K562 (cell line): Measurements from ENCODE around the gene KIF20A. TPM values are rescaled to one million over a fixed set of nuclear protein-coding genes. Genes with fewer than 3 reads are reported as not detected.
A peak's percentile ranks its signal among the peaks of the same experiment; 100 is the strongest.

Experiments
- ATAC-seq: fragments of 200-7000 bp; cut with Tn5 transposase; 3 replicates; pipeline ENCODE4 v1.9.1; 2020; ENCODE audit warnings: moderate library complexity
- BruUV-seq: library from RNA; stranded (reverse); fragments of 400-500 nt; replicated peaks from 2 replicates; lab custom pipeline; 2021; lab: Mats Ljungman, UMichigan
- CTCF ChIA-PET: fragments of 300-600 bp; formaldehyde crosslinking; extraction: SDS; loops from one replicate; lab custom pipeline; 2021; ENCODE audit warnings: low intra/inter-chr PET ratio; lab: Yijun Ruan, JAX
- POLR2A ChIA-PET: fragments of 300-600, 350-650 bp; sonication (Branson Sonifier 250); formaldehyde crosslinking; extraction: SDS; loops from one replicate; lab custom pipeline; 2021; ENCODE audit warnings: antibody characterized with exemption, inconsistent platforms; lab: Yijun Ruan, JAX
- DNase-seq, 4 experiments: peaks; one replicate each; pipeline versions ENCODE4 v3.0.0 to v3.0.0-alpha.2; 2011 to 2018; ENCODE audit warnings: low spot score in 3 of 4, mixed read lengths in 3 of 4; ENCODE audit errors: extremely low read depth in 1 of 4
- FAIRE-seq: peaks from 2 replicates; lab custom pipeline; 2011; peaks lifted over from hg19 to GRCh38; lab: Jason Lieb, UNC
- H2AFZ ChIP-seq: 2 replicates; pipeline ENCODE4 v1.6.0; 2011; ENCODE audit warnings: low read depth, low read length, control low read depth, inconsistent platforms
- H3K27ac ChIP-seq: fragments of 200-600 bp; 3 replicates; pipeline ENCODE4 v1.8.0; 2011; ENCODE audit warnings: low read depth, mild to moderate bottlenecking, control low read depth, inconsistent platforms, low read length, moderate library complexity, mixed read lengths; ENCODE audit errors: extremely low read depth
- H3K27me3 ChIP-seq, 2 experiments: fragments of 300-600 bp in 1 of 2; 2 replicates in 1 of 2; 3 replicates in 1 of 2; pipeline versions ENCODE4 v1.6.0 to v1.8.0; 2011; ENCODE audit warnings: inconsistent platforms in 2 of 2, low read length in 2 of 2, mild to moderate bottlenecking in 1 of 2, mixed read lengths in 1 of 2, moderate library complexity in 1 of 2; ENCODE audit not compliant: control insufficient read depth in 2 of 2, insufficient read depth in 2 of 2
- H3K36me3 ChIP-seq: fragments of 300-600 bp; 3 replicates; pipeline ENCODE4 v1.8.0; 2011; ENCODE audit warnings: mild to moderate bottlenecking, low read length, inconsistent platforms; ENCODE audit not compliant: control insufficient read depth, insufficient read depth
- H3K4me1 ChIP-seq, 2 experiments: fragments of 200-600 bp in 1 of 2; replicated peaks in 1 of 2; 2 replicates in 1 of 2; 3 replicates in 1 of 2; pipeline versions ENCODE4 v1.5.1 to v1.8.0; 2011; ENCODE audit warnings: inconsistent platforms in 2 of 2, low read length in 2 of 2, mild to moderate bottlenecking in 1 of 2, mixed read lengths in 1 of 2, moderate library complexity in 1 of 2; ENCODE audit not compliant: control insufficient read depth in 2 of 2, insufficient read depth in 2 of 2
- H3K4me2 ChIP-seq: 2 replicates; pipeline ENCODE4 v1.6.1; 2011; ENCODE audit warnings: low read length, control low read depth, inconsistent platforms, mixed read lengths; ENCODE audit not compliant: insufficient read depth
- H3K4me3 ChIP-seq: fragments of 200-600 bp; sonication (generic), shearing (Covaris generic); 2 replicates; pipeline ENCODE4 v1.5.1; 2016; ENCODE audit warnings: control low read depth, inconsistent platforms
- H3K79me2 ChIP-seq: fragments of 200-600 bp; 3 replicates; pipeline ENCODE4 v1.8.0; 2011; ENCODE audit warnings: low read length, inconsistent platforms; ENCODE audit not compliant: control insufficient read depth, insufficient read depth
- H3K9ac ChIP-seq, 2 experiments: 2 replicates each; pipeline versions ENCODE4 v1.6.0 to v1.6.1; 2011; ENCODE audit warnings: low read depth in 2 of 2, low read length in 2 of 2, control low read depth in 1 of 2, inconsistent platforms in 1 of 2, mild to moderate bottlenecking in 1 of 2, mixed read lengths in 1 of 2; ENCODE audit not compliant: insufficient read depth in 1 of 2
- H3K9me1 ChIP-seq: one replicate; pipeline ENCODE4 v1.6.0; 2011; ENCODE audit warnings: inconsistent platforms, mild to moderate bottlenecking, low read length, moderate library complexity; ENCODE audit not compliant: control insufficient read depth, insufficient read depth
- H3K9me3 ChIP-seq: replicated peaks from 2 replicates; pipeline ENCODE4 v1.5.1; 2011; ENCODE audit warnings: low read depth, low read length, inconsistent platforms; ENCODE audit not compliant: control insufficient read depth, insufficient read depth
- H4K20me1 ChIP-seq: replicated peaks from 2 replicates; pipeline ENCODE4 v1.6.1; 2011; ENCODE audit warnings: low read length, inconsistent platforms, mixed read lengths; ENCODE audit not compliant: control insufficient read depth, insufficient read depth
- CBX3 ChIP-seq, 2 experiments: IDR thresholded peaks; 1 replicate in 1 of 2; 2 replicates in 1 of 2; pipeline ENCODE4 v1.6.1; 2012; ENCODE audit warnings: inconsistent platforms in 2 of 2, low read length in 2 of 2, borderline replicate concordance in 1 of 2, control low read depth in 1 of 2
- CBX8 ChIP-seq: fragments of 200-600 bp; sonication (generic); IDR thresholded peaks from 2 replicates; pipeline ENCODE4 v1.6.1; 2012; ENCODE audit warnings: borderline replicate concordance, mixed run types, low read depth, mild to moderate bottlenecking, moderate library complexity, mixed read lengths, low read length, control low read depth, inconsistent platforms; ENCODE audit not compliant: poor library complexity, severe bottlenecking; ENCODE audit errors: extremely low read depth
- KDM1A ChIP-seq, 2 experiments: fragments of 450-650 bp; IDR thresholded peaks; 2 replicates each; pipeline ENCODE4 v1.6.1; 2016; ENCODE audit warnings: mild to moderate bottlenecking in 2 of 2
- KDM4B ChIP-seq, 2 experiments: fragments of 450-650 bp in 1 of 2; sonication (generic) in 1 of 2; IDR thresholded peaks; 2 replicates each; pipeline ENCODE4 v1.6.1; 2016 to 2017; ENCODE audit warnings: borderline replicate concordance in 2 of 2, antibody characterized with exemption in 1 of 2, low read depth in 1 of 2, mild to moderate bottlenecking in 1 of 2
- KLF6 ChIP-seq: fragments of 250-450 bp; sonication (Bioruptor Pico); IDR thresholded peaks from 2 replicates; pipeline ENCODE4 v1.4.0; 2020; ENCODE audit warnings: mild to moderate bottlenecking, moderate library complexity, borderline replicate concordance
- MYNN ChIP-seq, 2 experiments: sonication (generic); formaldehyde crosslinking in 1 of 2; IDR thresholded peaks; 2 replicates each; pipeline versions ENCODE4 v1.5.0 to v1.6.1; 2016 to 2020; ENCODE audit warnings: antibody characterized with exemption in 1 of 2, missing genetic modification reagents in 1 of 2
- NR4A1 ChIP-seq, 2 experiments: fragments of 250-450 bp in 1 of 2; fragments of 450-650 bp in 1 of 2; sonication (Bioruptor Pico) in 1 of 2; IDR thresholded peaks; 2 replicates each; pipeline versions ENCODE4 v1.4.0 to v1.6.1; 2016 to 2020; ENCODE audit warnings: mild to moderate bottlenecking in 2 of 2, missing compliant biosample characterization in 1 of 2, missing genetic modification characterization in 1 of 2, moderate library complexity in 1 of 2
- SMARCB1 ChIP-seq: IDR thresholded peaks from 2 replicates; pipeline ENCODE4 v1.6.1; 2011; ENCODE audit warnings: improper control_type of control experiment, low read depth; ENCODE audit not compliant: insufficient read length
- ZNF143 ChIP-seq: sonication (generic); formaldehyde crosslinking; IDR thresholded peaks from 2 replicates; pipeline ENCODE4 v1.9.0; 2022; ENCODE audit warnings: mild to moderate bottlenecking, missing genetic modification reagents
- ZNF57 ChIP-seq: fragments of 450-650 bp; formaldehyde crosslinking; IDR thresholded peaks from 2 replicates; pipeline ENCODE4 v1.4.0; 2020; ENCODE audit warnings: mild to moderate bottlenecking, moderate library complexity
- WGBS: fragments of 100-300 bp; shearing (Covaris generic); methylation state at CpG from one replicate; pipeline ENCODE4 v1.1.6; 2016; ENCODE audit warnings: low coverage, mixed read lengths; ENCODE audit not compliant: insufficient coverage; ENCODE audit errors: missing lambda C conversion rate; 5-methylcytosine and 5-hydroxymethylcytosine counted together
- in situ Hi-C: fragments of 300-500 bp; cut with MboI; formaldehyde crosslinking; loops from 4 replicates; pipeline ENCODE4 v1.15.0; 2018; ENCODE audit warnings: inconsistent platforms, mixed read lengths
- intact Hi-C: fragments of 100-400 bp; cut with micrococcal nuclease; formaldehyde crosslinking; loops from 2 replicates; pipeline ENCODE4 v1.14.2; 2022
- polyA plus RNA-seq, 8 experiments: library from polyadenylated mRNA; depleted of rRNA in 4 of 8; stranded (reverse) in 5 of 8; unstranded in 3 of 8; fragments of >200 nt; fragmentation: Nextera tagmentation in 2 of 8; fragmentation: Illumina TruSeq in 1 of 8; extraction: Ambion mirVana in 2 of 8; extraction: Trizol in 1 of 8; gene quantifications; 2 replicates each; pipeline versions ENCODE4 v1.2.1 to v1.2.3, GENCODE V29; 2011 to 2014; ENCODE audit warnings: inconsistent platforms in 1 of 8, missing spikeins in 1 of 8
- total RNA-seq, 7 experiments: library from RNA; depleted of rRNA in 6 of 7; stranded (reverse); fragments of >200 nt in 6 of 7; fragmentation: Illumina TruSeq in 2 of 7; extraction: Trizol in 2 of 7; gene quantifications; 2 replicates each; pipeline versions ENCODE4 v1.2.1 to v1.2.3, GENCODE V29; 2011 to 2021; ENCODE audit warnings: low replicate concordance in 1 of 7
- TF ChIP-seq, protein P1 (sequence below): fragments of 250-450 bp; sonication (Bioruptor Pico); IDR thresholded peaks from 2 replicates; pipeline ENCODE4 v1.4.0; 2020; ENCODE audit warnings: mild to moderate bottlenecking, moderate library complexity
- TF ChIP-seq, protein P2 (sequence below): sonication (generic); formaldehyde crosslinking; IDR thresholded peaks from 2 replicates; pipeline ENCODE4 v1.8.1; 2022; ENCODE audit warnings: missing genetic modification reagents

Gene KIF20A
- total and polyA plus RNA-seq, 9 of the 15 experiments (the other 6 are each of a cell fraction or from before 2014, with no cell fraction given) = 36.8 to 61.2 (median 55.5) TPM

DNA sequence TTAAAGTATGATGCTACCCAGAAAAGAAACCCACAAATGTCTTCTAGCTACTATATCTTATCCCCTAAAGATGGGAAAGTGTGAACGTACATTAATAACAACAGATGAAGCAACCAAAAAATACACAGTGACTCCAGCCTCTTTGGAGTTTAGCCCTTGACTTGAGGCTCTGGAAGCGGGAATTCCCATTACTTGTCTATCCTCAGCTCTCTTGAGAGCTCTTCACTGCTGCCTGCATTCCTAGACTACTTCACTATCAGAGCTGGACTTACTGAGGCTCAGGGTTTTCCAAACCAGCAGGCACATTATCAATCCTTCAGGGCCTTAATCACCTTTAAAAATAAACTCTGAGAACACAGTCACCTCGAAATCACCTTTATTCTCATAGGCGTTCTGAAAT, 38.6 kb upstream of the KIF20A start:
- no peaks in the 10 kb centered on the region for H3K36me3 ChIP-seq
- POLR2A ChIA-PET = interaction anchor here (0.7 to 1.4 kb wide), 2 partner anchors 8 to 39 kb away, joined by 4 read pairs; partner anchors contain the start of gene KIF20A
- H3K4me1 ChIP-seq = no peaks in the 10 kb centered on the region
- H3K9ac ChIP-seq = no peak overlapping the region
- H2AFZ ChIP-seq = no peak overlapping the region
- H3K4me2 ChIP-seq = no peak overlapping the region
- FAIRE-seq (no peak), DNase-seq (no peak), ATAC-seq (no peak)
- WGBS = 0% methylated on average over 4 of the region's 4 CpGs
- intact Hi-C loops (no loop called here), in situ Hi-C loops (no loop called here)
- H3K9me1 ChIP-seq = no peaks in the 10 kb centered on the region
- H3K27ac ChIP-seq = no peak overlapping the region
- TF ChIP-seq CBX8 (peak; percentile 7), KLF6 (CRISPR knock-in tag) (no peak)
- CTCF ChIA-PET = no interaction called here
- H3K27me3 ChIP-seq = peaks cover 18 to 27% of the 10 kb centered on the region in 2 experiments; a peak in 4 of 5 replicates
- H4K20me1 ChIP-seq = no peaks in the 10 kb centered on the region
- no peak overlapping the region for H3K4me3 ChIP-seq
- BruUV-seq = no TSS peak
- H3K79me2 ChIP-seq = no peaks in the 10 kb centered on the region
- no peaks in the 10 kb centered on the region for H3K9me3 ChIP-seq

DNA sequence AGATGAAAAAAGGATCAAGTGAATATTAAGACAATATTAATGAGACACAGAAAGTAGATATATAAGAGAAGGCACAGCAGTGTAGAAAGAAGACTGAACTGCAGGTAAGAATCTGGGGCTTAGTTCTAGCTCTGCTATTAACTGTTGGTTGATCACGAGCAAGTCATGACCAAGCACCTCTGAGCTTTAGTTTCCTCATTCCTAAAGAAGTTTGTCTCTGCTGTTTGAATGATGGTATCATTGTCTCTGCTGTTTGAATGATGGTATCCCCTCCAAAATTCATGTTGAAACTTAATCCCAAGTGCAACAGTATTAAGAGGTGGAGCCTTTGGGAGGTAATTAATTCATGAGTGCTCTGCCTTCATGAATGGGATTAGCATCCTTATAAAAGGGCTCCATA, 37.2 kb upstream of the KIF20A start:
- no peak for DNase-seq
- Histone ChIP-seq H3K4me2 (no peak overlapping the region), H3K9me1 (no peaks in the 10 kb centered on the region), H3K9me3 (no peaks in the 10 kb centered on the region), H2AFZ (no peak overlapping the region), H3K4me3 (no peak overlapping the region), H3K27me3 (peaks cover 19 to 23% of the 10 kb centered on the region in 2 experiments; a peak in 4 of 5 replicates), H3K27ac (no peak overlapping the region), H3K9ac (no peak overlapping the region), H3K36me3 (no peaks in the 10 kb centered on the region), H3K79me2 (no peaks in the 10 kb centered on the region), H4K20me1 (no peaks in the 10 kb centered on the region), H3K4me1 (no peaks in the 10 kb centered on the region)
- ATAC-seq = no peak
- FAIRE-seq = no peak
- WGBS = 5% methylated on average over 1 of the region's 1 CpG
- no TSS peak for BruUV-seq
- CTCF ChIA-PET = no interaction called here
- in situ Hi-C loops = no loop called here
- intact Hi-C loops = no loop called here
- POLR2A ChIA-PET = interaction anchor here (0.6 to 0.9 kb wide), 2 partner anchors 64 to 106 kb away, joined by 3 read pairs; no protein-coding TSS in a partner anchor
- no peak for TF ChIP-seq MYNN (IDR thresholded peaks at IDR 0.05)
- no peak for TF ChIP-seq MYNN (CRISPR knock-in tag; IDR thresholded peaks at IDR 0.05)
- TF ChIP-seq, protein P1, sequence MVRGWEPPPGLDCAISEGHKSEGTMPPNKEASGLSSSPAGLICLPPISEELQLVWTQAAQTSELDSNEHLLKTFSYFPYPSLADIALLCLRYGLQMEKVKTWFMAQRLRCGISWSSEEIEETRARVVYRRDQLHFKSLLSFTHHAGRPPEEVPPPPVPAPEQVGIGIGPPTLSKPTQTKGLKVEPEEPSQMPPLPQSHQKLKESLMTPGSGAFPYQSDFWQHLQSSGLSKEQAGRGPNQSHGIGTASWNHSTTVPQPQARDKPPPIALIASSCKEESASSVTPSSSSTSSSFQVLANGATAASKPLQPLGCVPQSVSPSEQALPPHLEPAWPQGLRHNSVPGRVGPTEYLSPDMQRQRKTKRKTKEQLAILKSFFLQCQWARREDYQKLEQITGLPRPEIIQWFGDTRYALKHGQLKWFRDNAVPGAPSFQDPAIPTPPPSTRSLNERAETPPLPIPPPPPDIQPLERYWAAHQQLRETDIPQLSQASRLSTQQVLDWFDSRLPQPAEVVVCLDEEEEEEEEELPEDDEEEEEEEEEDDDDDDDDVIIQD = no peak
- TF ChIP-seq, protein P2, sequence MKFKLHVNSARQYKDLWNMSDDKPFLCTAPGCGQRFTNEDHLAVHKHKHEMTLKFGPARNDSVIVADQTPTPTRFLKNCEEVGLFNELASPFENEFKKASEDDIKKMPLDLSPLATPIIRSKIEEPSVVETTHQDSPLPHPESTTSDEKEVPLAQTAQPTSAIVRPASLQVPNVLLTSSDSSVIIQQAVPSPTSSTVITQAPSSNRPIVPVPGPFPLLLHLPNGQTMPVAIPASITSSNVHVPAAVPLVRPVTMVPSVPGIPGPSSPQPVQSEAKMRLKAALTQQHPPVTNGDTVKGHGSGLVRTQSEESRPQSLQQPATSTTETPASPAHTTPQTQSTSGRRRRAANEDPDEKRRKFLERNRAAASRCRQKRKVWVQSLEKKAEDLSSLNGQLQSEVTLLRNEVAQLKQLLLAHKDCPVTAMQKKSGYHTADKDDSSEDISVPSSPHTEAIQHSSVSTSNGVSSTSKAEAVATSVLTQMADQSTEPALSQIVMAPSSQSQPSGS (CRISPR knock-in tag) = no peak
- no peak for TF ChIP-seq SMARCB1
- TF ChIP-seq NR4A1 (CRISPR knock-in tag; IDR thresholded peaks at IDR 0.05) = no peak
- no peak for TF ChIP-seq NR4A1 (tag; IDR thresholded peaks at IDR 0.05)
- TF ChIP-seq KDM1A (IDR thresholded peaks at IDR 0.05) = no peak
- no peak for TF ChIP-seq KDM4B (IDR thresholded peaks at IDR 0.05; ENCODE audit: borderline replicate concordance in 2 of 2, low read depth in 1 of 2)
- TF ChIP-seq ZNF143 (CRISPR knock-in tag) = no peak
- no peak for TF ChIP-seq ZNF57 (CRISPR knock-in tag)
- no peak for TF ChIP-seq CBX3 (IDR thresholded peaks at IDR 0.05; ENCODE audit: borderline replicate concordance in 1 of 2, low read length in 2 of 2)
